H1 (cell line): Measurements from ENCODE around the gene IRF7. TPM values are rescaled to one million over a fixed set of nuclear protein-coding genes. Genes with fewer than 3 reads are reported as not detected.
"Not testable (repeated sequence)": the region's sequence is repeated elsewhere in the genome, so short reads cannot be mapped to it uniquely, and the experiment has no call there.

Source experiments
- CTCF ChIA-PET: fragments of 300-600 bp; sonication (Branson Sonifier 250); formaldehyde crosslinking; loops from one replicate; lab custom pipeline; 2021; ENCODE audit not compliant: partially characterized antibody; lab: Charles Lee
- POLR2A ChIA-PET: fragments of 300-600 bp; sonication (Branson Sonifier 250); formaldehyde crosslinking; loops from one replicate; lab custom pipeline; 2021; ENCODE audit warnings: inconsistent platforms; ENCODE audit not compliant: partially characterized antibody; lab: Charles Lee
- DNase-seq, 2 experiments: peaks; one replicate each; pipeline versions ENCODE4 v3.0.0 to v3.0.0-alpha.2; 2010 to 2022; ENCODE audit warnings: low spot score in 2 of 2, low read depth in 1 of 2, mixed read lengths in 1 of 2
- FAIRE-seq: peaks from 2 replicates; lab custom pipeline; 2011; peaks lifted over from hg19 to GRCh38; lab: Jason Lieb, UNC
- H2AFZ ChIP-seq: 2 replicates; pipeline ENCODE4 v1.8.1; 2012; ENCODE audit warnings: low read length, inconsistent platforms
- H2AK5ac ChIP-seq: 2 replicates; pipeline ENCODE4 v1.6.1; 2013; ENCODE audit warnings: low read depth, low read length
- H2BK120ac ChIP-seq: replicated peaks from 2 replicates; pipeline ENCODE3; 2013; ENCODE audit warnings: low read depth, low read length, inconsistent platforms
- H2BK12ac ChIP-seq: 2 replicates; pipeline ENCODE4 v1.6.1; 2013; ENCODE audit warnings: low read depth, low read length
- H2BK15ac ChIP-seq: 2 replicates; pipeline ENCODE4 v1.6.1; 2013; ENCODE audit warnings: low read length
- H2BK20ac ChIP-seq: 2 replicates; pipeline ENCODE4 v1.6.1; 2013; ENCODE audit warnings: low read length
- H2BK5ac ChIP-seq: 2 replicates; pipeline ENCODE4 v1.6.1; 2013; ENCODE audit warnings: low read depth, low read length
- H3K14ac ChIP-seq: 2 replicates; pipeline ENCODE4 v1.6.1; 2013; ENCODE audit warnings: inconsistent platforms; ENCODE audit not compliant: insufficient read length
- H3K18ac ChIP-seq: 2 replicates; pipeline ENCODE4 v1.6.1; 2013; ENCODE audit warnings: low read length; ENCODE audit errors: extremely low read depth
- H3K23ac ChIP-seq: 2 replicates; pipeline ENCODE4 v1.6.1; 2013; ENCODE audit warnings: inconsistent platforms; ENCODE audit not compliant: insufficient read length
- H3K23me2 ChIP-seq: 2 replicates; pipeline ENCODE4 v1.6.1; 2013; ENCODE audit warnings: low read depth, low read length
- H3K27ac ChIP-seq: 2 replicates; pipeline ENCODE4 v1.6.1; 2011; ENCODE audit warnings: low read depth, low read length, inconsistent platforms
- H3K27me3 ChIP-seq, 4 experiments: replicated peaks in 1 of 4; 1 replicate in 1 of 4; 2 replicates in 3 of 4; pipeline versions ENCODE4 v1.6.1 to v1.8.1; 2011 to 2013; ENCODE audit warnings: low read length in 3 of 4, mild to moderate bottlenecking in 3 of 4, inconsistent platforms in 2 of 4, mixed read lengths in 2 of 4, moderate library complexity in 1 of 4; ENCODE audit not compliant: control insufficient read depth in 3 of 4, insufficient read depth in 3 of 4; ENCODE audit errors: extremely low read depth in 1 of 4
- H3K36me3 ChIP-seq, 4 experiments: 2 replicates each; pipeline versions ENCODE4 v1.6.1 to v1.8.1; 2011 to 2013; ENCODE audit warnings: mild to moderate bottlenecking in 4 of 4, low read length in 3 of 4, moderate library complexity in 2 of 4, control low read depth in 1 of 4, inconsistent platforms in 1 of 4; ENCODE audit not compliant: insufficient read depth in 4 of 4, control insufficient read depth in 2 of 4
- H3K4ac ChIP-seq: replicated peaks from 2 replicates; pipeline ENCODE3; 2013; ENCODE audit warnings: low read length, low read depth, mixed read lengths, inconsistent platforms; ENCODE audit not compliant: insufficient read length
- H3K4me1 ChIP-seq, 4 experiments: replicated peaks in 1 of 4; 1 replicate in 1 of 4; 2 replicates in 3 of 4; pipeline versions ENCODE4 v1.6.1 to v1.8.1; 2011 to 2013; ENCODE audit warnings: low read length in 3 of 4, inconsistent platforms in 2 of 4, mixed read lengths in 1 of 4; ENCODE audit not compliant: insufficient read depth in 4 of 4, control insufficient read depth in 3 of 4
- H3K4me2 ChIP-seq, 2 experiments: 2 replicates each; pipeline versions ENCODE4 v1.6.1 to v1.8.1; 2011 to 2013; ENCODE audit warnings: low read depth in 2 of 2, low read length in 2 of 2, control low read depth in 1 of 2, inconsistent platforms in 1 of 2, mild to moderate bottlenecking in 1 of 2; ENCODE audit not compliant: insufficient read depth in 1 of 2
- H3K4me3 ChIP-seq, 4 experiments: fragments of 200-600, 300-600 bp in 1 of 4; sonication (generic), shearing (Covaris generic), sonication (Bioruptor Twin) in 1 of 4; 2 replicates each; pipeline versions ENCODE4 v1.5.1 to v1.8.1; 2011 to 2016; ENCODE audit warnings: low read length in 4 of 4, low read depth in 3 of 4, control low read depth in 2 of 4, inconsistent platforms in 2 of 4, mild to moderate bottlenecking in 2 of 4, mixed read lengths in 1 of 4, moderate library complexity in 1 of 4; ENCODE audit not compliant: insufficient read depth in 2 of 4; ENCODE audit errors: extremely low read depth in 1 of 4
- H3K56ac ChIP-seq: replicated peaks from 2 replicates; pipeline ENCODE3; 2013; ENCODE audit warnings: low read depth, mild to moderate bottlenecking, mixed read lengths, low read length, inconsistent platforms; ENCODE audit not compliant: insufficient read length
- H3K79me1 ChIP-seq: 2 replicates; pipeline ENCODE4 v1.6.1; 2013; ENCODE audit warnings: low read depth, low read length, control low read depth
- H3K79me2 ChIP-seq, 2 experiments: 2 replicates each; pipeline versions ENCODE4 v1.6.1 to v1.8.1; 2012 to 2013; ENCODE audit warnings: low read length in 2 of 2, mild to moderate bottlenecking in 2 of 2, inconsistent platforms in 1 of 2; ENCODE audit not compliant: insufficient read depth in 2 of 2, control insufficient read depth in 1 of 2
- H3K9ac ChIP-seq, 4 experiments: replicated peaks in 1 of 4; 1 replicate in 1 of 4; 2 replicates in 3 of 4; pipeline versions ENCODE4 v1.6.1 to v1.8.1; 2011 to 2013; ENCODE audit warnings: low read depth in 3 of 4, low read length in 3 of 4, control low read depth in 2 of 4, mild to moderate bottlenecking in 2 of 4, moderate library complexity in 2 of 4, inconsistent platforms in 1 of 4; ENCODE audit errors: extremely low read depth in 1 of 4
- H3K9me3 ChIP-seq, 2 experiments: 2 replicates each; pipeline versions ENCODE4 v1.6.1 to v1.8.1; 2012 to 2013; ENCODE audit warnings: mild to moderate bottlenecking in 2 of 2, moderate library complexity in 2 of 2, control low read depth in 1 of 2, inconsistent platforms in 1 of 2, low read depth in 1 of 2, low read length in 1 of 2, mixed read lengths in 1 of 2; ENCODE audit not compliant: insufficient read depth in 2 of 2
- H4K20me1 ChIP-seq, 2 experiments: replicated peaks in 1 of 2; 2 replicates each; pipeline versions ENCODE3 to v1.8.1; 2011 to 2013; ENCODE audit warnings: inconsistent platforms in 2 of 2, low read length in 2 of 2, mild to moderate bottlenecking in 1 of 2; ENCODE audit not compliant: insufficient read depth in 2 of 2, control insufficient read depth in 1 of 2
- H4K5ac ChIP-seq: 2 replicates; pipeline ENCODE4 v1.6.1; 2013; ENCODE audit warnings: low read length, low read depth, mixed read lengths, inconsistent platforms; ENCODE audit not compliant: insufficient read length
- H4K8ac ChIP-seq: 2 replicates; pipeline ENCODE4 v1.8.0; 2013; ENCODE audit warnings: mild to moderate bottlenecking, moderate library complexity, low read length, inconsistent platforms; ENCODE audit not compliant: insufficient read depth; ENCODE audit errors: extremely low read depth
- H4K91ac ChIP-seq: replicated peaks from 2 replicates; pipeline ENCODE3; 2013; ENCODE audit warnings: low read length, mixed read lengths, inconsistent platforms; ENCODE audit not compliant: insufficient read length
- WGBS, 2 experiments: shearing (Covaris generic) in 1 of 2; methylation state at CpG; one replicate each; pipeline versions ENCODE4 v1.1.6 to v1.1.7; 2013 to 2015; ENCODE audit warnings: low lambda C conversion rate in 2 of 2, mixed read lengths in 2 of 2, inconsistent platforms in 1 of 2, low coverage in 1 of 2, missing lambda C conversion rate in 1 of 2; ENCODE audit not compliant: insufficient replicate concordance in 2 of 2, insufficient coverage in 1 of 2, insufficient read length in 1 of 2; ENCODE audit errors: extremely low coverage in 1 of 2, missing lambda C conversion rate in 1 of 2; 5-methylcytosine and 5-hydroxymethylcytosine counted together
- polyA plus RNA-seq, 7 experiments: library from polyadenylated mRNA; depleted of rRNA in 3 of 7; stranded (reverse) in 5 of 7; unstranded in 2 of 7; fragments of >200 nt in 5 of 7; fragments of 200-250 nt in 2 of 7; gene quantifications; 1 replicate in 5 of 7; 2 replicates in 1 of 7; 4 replicates in 1 of 7; pipeline versions ENCODE4 v1.2.1 to v1.2.3, GENCODE V29; 2011 to 2013; ENCODE audit warnings: missing spikeins in 2 of 7, mixed read lengths in 2 of 7
- total RNA-seq: library from RNA; stranded (reverse); fragmentation: NEBNext Ultra II Directional; extraction: Animal tissue kit (Norgen Biotek cat#: 25700); gene quantifications from 2 replicates; pipeline ENCODE4 v1.2.1, GENCODE V29; 2021

IRF7 gene
- total and polyA plus RNA-seq, 2 of the 8 experiments (the other 6 are each of a cell fraction or from before 2014, with no cell fraction given): 9.1 to 9.6 TPM

- 81% methylated on average over 14 of the region's 14 CpGs; no CpG with 5 or more reads in 1 of the 2 experiments for WGBS, 2 experiments
- H3K4me3 ChIP-seq: peak overlapping the region in 1 of 4 experiments; percentile 72; a peak in 1 of 8 replicates
- H3K27ac ChIP-seq, H2BK120ac ChIP-seq, H2AK5ac ChIP-seq, H3K14ac ChIP-seq, DNase-seq, FAIRE-seq, H3K79me1 ChIP-seq, H2AFZ ChIP-seq, H3K18ac ChIP-seq, H4K5ac ChIP-seq, H3K9me3 ChIP-seq, H2BK5ac ChIP-seq, H2BK20ac ChIP-seq, H2BK15ac ChIP-seq, H3K4ac ChIP-seq, H3K9ac ChIP-seq, H2BK12ac ChIP-seq, H4K8ac ChIP-seq, H4K91ac ChIP-seq, H3K23ac ChIP-seq, H3K56ac ChIP-seq, H3K36me3 ChIP-seq: not testable (repeated sequence)
- ChIA-PET POLR2A (interaction anchor here (0.8 to 2.1 kb wide), 2 partner anchors 12 to 37 kb away, joined by 3 to 11 read pairs; partner anchors contain the start of gene LRRC56), CTCF (interaction anchor here (1.0 to 2.0 kb wide), 2 partner anchors 10 to 39 kb away, joined by 3 to 7 read pairs; no protein-coding TSS in a partner anchor)
- peaks cover 8 to 17% (median 14%) of the 10 kb centered on the region in 4 experiments for H3K27me3 ChIP-seq
- H3K4me1 ChIP-seq: peaks cover 6 to 26% (median 16%) of the 10 kb centered on the region in 4 experiments
- peaks cover 15% of the 10 kb centered on the region for H3K23me2 ChIP-seq
- peaks cover 18 to 22% of the 10 kb centered on the region in 2 experiments for H4K20me1 ChIP-seq
- H3K4me2 ChIP-seq: peak overlapping the region; percentile 33 to 99; a peak in 2 of 4 replicates
- H3K79me2 ChIP-seq: peaks cover 24% of the 10 kb centered on the region in 2 experiments
Measured at GRCh38 chr11:574031-574570, 41.6 kb downstream of the IRF7 start.
